Measurements from ENCODE around the gene HCFC1R1. TPM values are rescaled to one million over a fixed set of nuclear protein-coding genes. Genes with fewer than 3 reads are reported as not detected.

Gene HCFC1R1
- total RNA-seq, 4 donors from 2014 or later: 17.8 to 30.9 (median 27.9) TPM

- TF ChIP-seq, protein P1, sequence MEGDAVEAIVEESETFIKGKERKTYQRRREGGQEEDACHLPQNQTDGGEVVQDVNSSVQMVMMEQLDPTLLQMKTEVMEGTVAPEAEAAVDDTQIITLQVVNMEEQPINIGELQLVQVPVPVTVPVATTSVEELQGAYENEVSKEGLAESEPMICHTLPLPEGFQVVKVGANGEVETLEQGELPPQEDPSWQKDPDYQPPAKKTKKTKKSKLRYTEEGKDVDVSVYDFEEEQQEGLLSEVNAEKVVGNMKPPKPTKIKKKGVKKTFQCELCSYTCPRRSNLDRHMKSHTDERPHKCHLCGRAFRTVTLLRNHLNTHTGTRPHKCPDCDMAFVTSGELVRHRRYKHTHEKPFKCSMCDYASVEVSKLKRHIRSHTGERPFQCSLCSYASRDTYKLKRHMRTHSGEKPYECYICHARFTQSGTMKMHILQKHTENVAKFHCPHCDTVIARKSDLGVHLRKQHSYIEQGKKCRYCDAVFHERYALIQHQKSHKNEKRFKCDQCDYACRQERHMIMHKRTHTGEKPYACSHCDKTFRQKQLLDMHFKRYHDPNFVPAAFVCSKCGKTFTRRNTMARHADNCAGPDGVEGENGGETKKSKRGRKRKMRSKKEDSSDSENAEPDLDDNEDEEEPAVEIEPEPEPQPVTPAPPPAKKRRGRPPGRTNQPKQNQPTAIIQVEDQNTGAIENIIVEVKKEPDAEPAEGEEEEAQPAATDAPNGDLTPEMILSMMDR (IDR thresholded peaks at IDR 0.05; ENCODE audit: low read depth): no peak
Measured at GRCh38 chr16:3065069-3065741, 41.5 kb upstream of the HCFC1R1 start, which contains the start of gene IL32. Gene IL32 (plus strand): TSS chr16:3065640. CDS start chr16:3065812, 172 bp downstream.

GRCh38 chr16:3063625-3064386 is 40.1 kb upstream of the HCFC1R1 start:
- TF ChIP-seq, protein P1 (IDR thresholded peaks at IDR 0.05; ENCODE audit: low read depth): no peak

DNA sequence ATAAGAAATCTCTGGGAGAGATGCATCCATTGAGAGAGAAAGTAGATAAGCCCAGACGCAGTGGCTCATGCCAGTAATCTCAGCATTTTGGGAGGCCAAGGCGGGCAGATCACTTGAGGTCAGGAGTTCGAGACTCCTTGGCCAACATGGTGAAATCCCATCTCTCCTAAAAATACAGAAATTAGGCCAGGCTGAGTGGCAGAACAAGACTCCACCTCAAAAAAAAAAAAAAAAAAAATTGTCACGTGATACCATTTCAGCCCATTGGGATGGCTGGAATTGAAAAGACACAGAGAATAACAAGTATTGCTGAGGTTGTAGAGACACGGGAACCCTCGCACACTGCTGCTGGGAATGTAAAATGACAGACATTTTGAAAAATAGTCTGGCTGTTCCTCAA is 38.8 kb upstream of the HCFC1R1 start:
- TF ChIP-seq, protein P1 (IDR thresholded peaks at IDR 0.05; ENCODE audit: low read depth): no peak

GRCh38 chr16:3060339-3061127 is 36.8 kb upstream of the HCFC1R1 start:
- TF ChIP-seq, protein P1 (IDR thresholded peaks at IDR 0.05; ENCODE audit: low read depth): no peak

- TF ChIP-seq, protein P1 (IDR thresholded peaks at IDR 0.05; ENCODE audit: low read depth): no peak
Measured at GRCh38 chr16:3059723-3060242, 36.0 kb upstream of the HCFC1R1 start.

- TF ChIP-seq, protein P1 (IDR thresholded peaks at IDR 0.05; ENCODE audit: low read depth): no peak
Measured at GRCh38 chr16:3059041-3059722, 35.4 kb upstream of the HCFC1R1 start.

Measured in subcutaneous adipose tissue (tissue), 4 donors.